Keratinocyte (primary cell): ENCODE measurements around the gene CERS1. TPM values are rescaled to one million over a fixed set of nuclear protein-coding genes. Genes with fewer than 3 reads are reported as not detected.

ENCODE experiments used
- DNase-seq: peaks from one replicate; pipeline ENCODE4 v3.0.0-alpha.2; 2011; ENCODE audit warnings: low read depth, missing footprints, low spot score
- FAIRE-seq: peaks from 2 replicates; lab custom pipeline; 2011; peaks lifted over from hg19 to GRCh38; lab: Jason Lieb, UNC
- H2AFZ ChIP-seq: 2 replicates; pipeline ENCODE4 v1.6.0; 2012; ENCODE audit warnings: low read length, control low read depth, inconsistent platforms; ENCODE audit not compliant: control insufficient read depth
- H3K27ac ChIP-seq: 2 replicates; pipeline ENCODE4 v1.5.1; 2011; ENCODE audit warnings: low read length; ENCODE audit not compliant: control insufficient read depth, insufficient read depth
- H3K27me3 ChIP-seq: 3 replicates; pipeline ENCODE4 v1.6.0; 2011; ENCODE audit warnings: low read length; ENCODE audit not compliant: control insufficient read depth, insufficient read depth; ENCODE audit errors: extremely low read depth
- H3K36me3 ChIP-seq, 2 experiments: 2 replicates in 1 of 2; 3 replicates in 1 of 2; pipeline ENCODE4 v1.5.1; 2011; ENCODE audit warnings: low read length in 2 of 2, mild to moderate bottlenecking in 1 of 2; ENCODE audit not compliant: control insufficient read depth in 2 of 2, insufficient read depth in 2 of 2; ENCODE audit errors: extremely low read depth in 1 of 2
- H3K4me1 ChIP-seq: 3 replicates; pipeline ENCODE4 v1.5.1; 2011; ENCODE audit warnings: low read length; ENCODE audit not compliant: control insufficient read depth, insufficient read depth; ENCODE audit errors: extremely low read depth
- H3K4me2 ChIP-seq: 3 replicates; pipeline ENCODE4 v1.6.0; 2011; ENCODE audit warnings: low read depth, low read length; ENCODE audit not compliant: control insufficient read depth, insufficient read depth; ENCODE audit errors: extremely low read depth
- H3K4me3 ChIP-seq, 3 experiments: fragments of 200-600 bp in 1 of 3; sonication (generic) in 1 of 3; 2 replicates in 2 of 3; 3 replicates in 1 of 3; pipeline ENCODE4 v1.5.1; 2011 to 2016; ENCODE audit warnings: low read length in 3 of 3, mild to moderate bottlenecking in 3 of 3, control low read depth in 2 of 3, inconsistent platforms in 1 of 3, low read depth in 1 of 3, mixed read lengths in 1 of 3, mixed run types in 1 of 3, moderate library complexity in 1 of 3; ENCODE audit not compliant: control insufficient read depth in 2 of 3, insufficient read depth in 2 of 3; ENCODE audit errors: extremely low read depth in 1 of 3
- H3K79me2 ChIP-seq: 2 replicates; pipeline ENCODE4 v1.6.0; 2012; ENCODE audit warnings: low read length; ENCODE audit not compliant: control insufficient read depth, insufficient read depth
- H3K9ac ChIP-seq: 3 replicates; pipeline ENCODE4 v1.6.0; 2011; ENCODE audit warnings: low read length; ENCODE audit not compliant: control insufficient read depth, insufficient read depth; ENCODE audit errors: extremely low read depth
- H3K9me1 ChIP-seq: 3 replicates; pipeline ENCODE4 v1.6.0; 2011; ENCODE audit warnings: low read length; ENCODE audit not compliant: control insufficient read depth, insufficient read depth; ENCODE audit errors: extremely low read depth
- H3K9me3 ChIP-seq: 2 replicates; pipeline ENCODE4 v1.5.1; 2012; ENCODE audit warnings: low read depth, low read length; ENCODE audit not compliant: control insufficient read depth
- H4K20me1 ChIP-seq: 3 replicates; pipeline ENCODE4 v1.6.0; 2011; ENCODE audit warnings: low read length; ENCODE audit not compliant: control insufficient read depth, insufficient read depth; ENCODE audit errors: extremely low read depth
- CTCF ChIP-seq, 3 experiments: IDR thresholded peaks in 1 of 3; conservative IDR thresholded peaks in 1 of 3; optimal IDR thresholded peaks in 1 of 3; 2 replicates in 2 of 3; 3 replicates in 1 of 3; pipeline versions ENCODE3 to v1.5.1; 2011; ENCODE audit warnings: low read length in 3 of 3, mild to moderate bottlenecking in 3 of 3, moderate library complexity in 2 of 3, control low read depth in 1 of 3, inconsistent platforms in 1 of 3; ENCODE audit not compliant: insufficient read depth in 2 of 3; ENCODE audit errors: extremely low read depth in 1 of 3
- EZH2 ChIP-seq: IDR thresholded peaks from one replicate; pipeline ENCODE4 v1.6.1; 2012; ENCODE audit warnings: inconsistent platforms, mild to moderate bottlenecking, low read length, moderate library complexity
- dilution Hi-C: fragments of 300-500 bp; cut with MboI; formaldehyde crosslinking; loops from one replicate; pipeline ENCODE4 v1.7.0; 2020; ENCODE audit warnings: low sequenced_read_pairs; ENCODE audit not compliant: extremely low pct_ligation_motif_present
- polyA plus RNA-seq, 5 experiments: library from polyadenylated mRNA; depleted of rRNA in 3 of 5; stranded (reverse) in 3 of 5; stranded (forward) in 1 of 5; unstranded in 1 of 5; fragments of >200 nt; gene quantifications; 1 replicate in 1 of 5; 2 replicates in 3 of 5; 3 replicates in 1 of 5; pipeline versions ENCODE4 v1.2.1 to v1.2.3, GENCODE V29; 2011 to 2012; ENCODE audit warnings: missing spikeins in 2 of 5, low read depth in 1 of 5, low replicate concordance in 1 of 5

Gene CERS1
- polyA plus RNA-seq, 1 donor (not counting 4 experiments of a cell fraction or from before 2014, with no cell fraction given): 0.09 TPM

GRCh38 chr19:18898081-18898606 is 2.2 kb upstream of the CERS1 start:
- Histone ChIP-seq H3K36me3 (peaks cover 0 to 9% of the 10 kb centered on the region in 2 experiments), H3K27me3 (peaks cover 34% of the 10 kb centered on the region), H3K9ac (no peak overlapping the region), H3K9me1 (no peaks in the 10 kb centered on the region), H3K4me2 (no peak overlapping the region), H3K27ac (no peak overlapping the region), H3K79me2 (no peaks in the 10 kb centered on the region), H4K20me1 (no peaks in the 10 kb centered on the region), H3K4me3 (no peak overlapping the region), H2AFZ (no peak overlapping the region), H3K4me1 (no peaks in the 10 kb centered on the region), H3K9me3 (no peaks in the 10 kb centered on the region)
- TF ChIP-seq EZH2: no peak
- DNase-seq (no peak), FAIRE-seq (no peak)
- dilution Hi-C loops: no loop called here

- Histone ChIP-seq H3K4me2 (no peak overlapping the region), H4K20me1 (no peaks in the 10 kb centered on the region), H3K27me3 (peaks cover 35% of the 10 kb centered on the region), H3K4me3 (no peak overlapping the region), H3K4me1 (no peaks in the 10 kb centered on the region), H3K27ac (no peak overlapping the region), H3K79me2 (no peaks in the 10 kb centered on the region), H2AFZ (no peak overlapping the region), H3K9ac (no peak overlapping the region), H3K9me3 (no peaks in the 10 kb centered on the region), H3K9me1 (no peaks in the 10 kb centered on the region), H3K36me3 (peaks cover 0 to 6% of the 10 kb centered on the region in 2 experiments)
- FAIRE-seq (no peak), DNase-seq (no peak)
- no peak for TF ChIP-seq EZH2
- no peak for TF ChIP-seq CTCF (optimal IDR thresholded peaks at IDR 0.05 in 1 of 3, IDR thresholded peaks at IDR 0.05 in 1 of 3, conservative IDR thresholded peaks at IDR 0.05 in 1 of 3; ENCODE audit: extremely low read depth in 1 of 3, insufficient read depth in 2 of 3, low read length in 3 of 3)
- dilution Hi-C loops: no loop called here
These were observed 1.4 kb upstream of the CERS1 start for GRCh38 chr19:18897094-18898029.
